LHCN-M2 (cell line): Measurements from ENCODE around the gene RBM3. TPM values are rescaled to one million over a fixed set of nuclear protein-coding genes. Genes with fewer than 3 reads are reported as not detected.
"Not testable (repeated sequence)": the region's sequence is repeated elsewhere in the genome, so short reads cannot be mapped to it uniquely, and the experiment has no call there.

Experiments
- DNase-seq: peaks from one replicate; pipeline ENCODE4 v3.0.0-alpha.2; 2012; ENCODE audit warnings: low read depth
- polyA plus RNA-seq: library from polyadenylated mRNA; unstranded; fragments of >200 nt; gene quantifications from one replicate; pipeline ENCODE4 v1.2.1, GENCODE V29; 2012; ENCODE audit warnings: missing spikeins
- total RNA-seq: library from RNA; depleted of rRNA; stranded (reverse); fragments of >200 nt; gene quantifications from 2 replicates; pipeline ENCODE4 v1.2.3, GENCODE V29; 2014; rRNA removed

RBM3 gene
- total RNA-seq: 162 and 170 TPM in 2 replicates
- 368 TPM for polyA plus RNA-seq

DNA sequence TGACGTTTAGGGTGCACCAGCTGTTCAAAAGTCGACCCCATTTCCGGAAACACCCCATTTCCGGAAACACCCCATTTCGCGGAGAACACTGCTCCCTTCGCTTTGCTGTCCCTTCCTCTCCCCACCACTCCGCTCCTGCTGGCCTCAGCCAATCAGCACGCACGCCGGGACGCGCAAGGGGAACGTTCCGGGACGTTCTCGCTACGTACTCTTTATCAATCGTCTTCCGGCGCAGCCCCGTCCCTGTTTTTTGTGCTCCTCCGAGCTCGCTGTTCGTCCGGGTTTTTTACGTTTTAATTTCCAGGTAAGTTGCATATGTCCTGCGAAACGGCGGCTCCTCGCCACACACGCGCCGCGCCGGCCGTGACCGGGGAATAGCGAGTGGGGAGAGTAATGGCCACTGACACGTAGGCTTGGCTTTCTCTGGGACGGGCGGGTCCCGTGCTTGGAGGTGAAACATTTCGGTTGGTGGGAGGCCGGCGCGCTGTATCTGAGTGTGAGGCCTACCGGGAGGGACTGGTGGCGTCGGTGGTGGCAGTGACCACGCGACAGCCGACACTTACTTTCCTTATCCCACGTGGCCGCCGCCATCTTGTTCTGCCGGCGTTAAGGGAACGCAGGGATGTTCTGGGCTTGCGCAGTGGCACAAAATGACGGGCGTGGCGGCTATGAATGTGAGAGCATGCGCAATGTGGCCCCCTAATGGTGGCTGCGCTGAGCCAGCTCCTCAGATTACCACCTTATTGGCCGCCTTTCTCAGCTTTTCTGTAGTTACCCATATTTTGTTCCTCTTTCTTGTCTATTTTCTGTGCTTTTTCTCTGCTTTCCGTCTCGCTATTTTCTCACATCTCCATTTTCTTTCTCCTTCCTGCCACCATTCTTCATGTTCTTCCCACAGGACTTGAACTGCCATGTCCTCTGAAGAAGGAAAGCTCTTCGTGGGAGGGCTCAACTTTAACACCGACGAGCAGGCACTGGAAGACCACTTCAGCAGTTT lies at the start of gene RBM3:
Gene RBM3 (plus strand): TSS at position 215 of the 997 bp plus-strand sequence. CDS start 697 bp downstream, at position 912.
- peak; percentile 92 for DNase-seq

DNA sequence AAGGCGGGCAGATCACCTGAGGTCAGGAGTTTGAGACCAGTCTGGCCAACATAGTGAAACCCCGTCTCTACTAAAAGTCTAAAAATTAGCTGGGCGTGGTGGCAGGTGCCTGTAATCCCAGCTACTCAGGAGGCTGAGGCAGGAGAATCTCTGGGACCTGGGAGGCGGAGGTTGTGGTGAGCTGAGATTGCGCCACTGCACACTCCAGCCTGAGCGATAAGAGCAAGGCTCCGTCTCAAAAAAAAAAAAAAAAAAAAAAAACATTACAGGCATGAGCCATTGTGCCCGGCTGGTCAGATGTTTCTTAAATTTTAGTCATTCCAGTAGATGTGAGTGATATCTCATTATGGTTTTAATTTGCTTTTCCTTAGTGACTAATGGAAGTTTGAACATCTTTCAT lies 48.4 kb upstream of the RBM3 start:
- DNase-seq: not testable (repeated sequence)

DNA sequence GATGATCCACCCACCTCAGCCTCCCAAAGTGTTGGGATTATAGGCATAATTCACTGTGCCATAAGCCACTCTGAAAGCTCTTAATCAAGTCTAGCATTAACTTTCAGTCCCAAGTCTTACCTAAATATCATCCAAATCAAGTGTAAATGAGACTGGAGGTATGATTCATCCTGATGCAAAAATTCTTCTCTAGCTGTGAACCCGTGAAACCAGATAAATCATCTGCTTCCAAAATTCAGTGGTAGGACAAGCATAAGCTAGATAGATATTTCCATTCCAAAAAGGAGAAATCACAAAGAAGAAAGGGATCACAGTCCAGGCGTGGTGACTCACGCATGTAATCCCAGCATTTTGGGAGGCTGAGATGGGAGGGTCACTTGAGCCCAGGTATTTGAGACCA lies 43.5 kb upstream of the RBM3 start:
- no peak for DNase-seq

DNA sequence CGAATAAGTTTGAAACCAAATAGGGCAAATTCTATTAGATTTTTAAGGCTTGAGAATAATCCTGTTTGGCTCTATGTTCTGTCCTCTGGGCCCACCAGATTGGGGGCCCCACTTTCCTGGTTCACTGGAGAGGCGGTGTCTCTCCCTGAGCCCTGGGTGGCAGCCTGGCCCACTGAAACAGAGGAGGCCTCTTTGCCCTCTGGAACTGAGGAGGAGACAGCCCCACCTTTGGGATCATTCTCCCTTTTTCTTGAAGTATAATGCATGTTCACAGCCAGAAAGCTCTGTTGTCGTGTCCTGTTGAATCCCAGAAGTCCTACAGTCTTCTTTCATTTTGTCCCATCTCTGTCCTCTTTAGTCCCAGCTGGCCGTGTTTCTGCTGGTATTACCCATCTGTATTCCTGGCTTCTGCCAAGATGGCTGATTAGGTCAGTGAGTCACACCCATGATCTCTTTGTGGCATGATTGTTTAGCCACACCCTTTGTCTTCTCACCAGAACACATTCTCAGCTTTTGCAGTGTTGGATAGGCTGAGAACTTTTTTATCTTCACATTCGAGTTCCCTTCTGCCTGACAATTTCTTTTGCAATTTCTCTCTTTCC lies 42.8 kb upstream of the RBM3 start:
- peak; percentile 83 for DNase-seq

DNA sequence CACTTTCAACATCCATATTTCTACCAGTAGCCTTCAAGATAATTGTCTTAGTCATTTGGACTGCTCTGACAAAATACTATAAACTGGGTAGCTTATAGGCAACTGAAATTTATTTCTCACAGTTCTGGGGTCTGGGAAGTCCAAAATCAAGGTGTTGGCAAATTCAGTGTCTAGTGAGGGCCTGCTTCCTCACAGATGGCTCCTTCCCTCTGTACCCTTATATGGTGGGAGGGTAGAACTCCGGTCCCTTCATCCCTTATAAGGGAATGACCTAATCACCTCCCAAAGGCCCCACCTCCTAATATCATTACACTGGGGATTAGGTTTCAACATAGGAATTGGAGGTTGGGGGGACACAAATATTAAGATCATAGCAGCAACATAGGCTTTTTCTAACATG lies 42.1 kb upstream of the RBM3 start:
- no peak for DNase-seq

DNA sequence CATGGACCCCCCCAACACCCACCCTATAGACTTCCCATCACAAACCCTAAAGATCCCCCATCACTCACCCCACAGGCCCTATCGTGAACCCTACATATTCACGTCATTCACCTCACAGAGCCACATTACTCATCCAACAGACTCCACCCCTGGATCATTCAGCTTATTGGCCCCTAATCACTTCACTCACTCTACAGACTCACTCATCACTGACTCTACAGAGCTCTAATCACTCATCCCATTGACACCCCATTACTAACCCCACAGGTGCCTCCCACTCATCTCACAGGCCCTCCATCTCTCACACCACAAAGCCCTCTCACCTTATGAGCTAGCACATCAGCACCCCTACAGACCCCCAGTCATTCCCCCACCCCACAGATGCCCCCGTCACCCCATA lies 41.1 kb upstream of the RBM3 start:
- no peak for DNase-seq

DNA sequence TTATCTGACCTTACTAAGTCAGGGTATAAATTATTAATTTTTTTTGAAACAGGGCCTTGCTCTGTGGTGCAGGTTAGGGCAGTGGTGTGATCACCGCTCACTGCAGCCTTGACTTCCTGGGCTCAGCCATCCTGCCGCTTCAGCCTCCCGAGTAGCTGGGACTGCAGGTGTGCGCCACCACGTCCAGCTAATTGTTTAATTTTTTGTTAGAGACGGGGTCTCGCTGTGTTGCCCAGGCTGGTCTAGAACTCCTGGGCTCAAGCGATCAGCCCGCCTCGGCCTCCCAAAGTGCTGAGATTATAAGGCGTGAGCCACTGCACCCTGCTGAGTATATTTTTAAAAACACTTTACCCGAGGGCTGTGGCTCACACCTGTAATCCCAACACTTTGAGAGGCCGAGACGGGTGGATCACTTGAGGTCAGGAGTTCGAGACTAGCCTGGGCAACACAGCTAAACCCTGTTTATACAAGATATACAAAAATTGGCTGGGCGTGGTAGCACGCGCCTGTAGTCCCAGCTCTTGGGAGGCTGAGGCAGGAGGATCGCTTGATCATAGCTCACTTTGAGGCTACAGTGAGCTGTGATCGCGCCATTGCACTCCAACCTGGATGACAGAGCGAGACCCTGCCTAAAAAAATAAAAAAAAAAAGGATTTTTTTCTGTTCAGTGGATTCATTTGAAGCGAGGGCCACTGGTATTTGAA lies 35.5 kb upstream of the RBM3 start:
- DNase-seq: no peak

DNA sequence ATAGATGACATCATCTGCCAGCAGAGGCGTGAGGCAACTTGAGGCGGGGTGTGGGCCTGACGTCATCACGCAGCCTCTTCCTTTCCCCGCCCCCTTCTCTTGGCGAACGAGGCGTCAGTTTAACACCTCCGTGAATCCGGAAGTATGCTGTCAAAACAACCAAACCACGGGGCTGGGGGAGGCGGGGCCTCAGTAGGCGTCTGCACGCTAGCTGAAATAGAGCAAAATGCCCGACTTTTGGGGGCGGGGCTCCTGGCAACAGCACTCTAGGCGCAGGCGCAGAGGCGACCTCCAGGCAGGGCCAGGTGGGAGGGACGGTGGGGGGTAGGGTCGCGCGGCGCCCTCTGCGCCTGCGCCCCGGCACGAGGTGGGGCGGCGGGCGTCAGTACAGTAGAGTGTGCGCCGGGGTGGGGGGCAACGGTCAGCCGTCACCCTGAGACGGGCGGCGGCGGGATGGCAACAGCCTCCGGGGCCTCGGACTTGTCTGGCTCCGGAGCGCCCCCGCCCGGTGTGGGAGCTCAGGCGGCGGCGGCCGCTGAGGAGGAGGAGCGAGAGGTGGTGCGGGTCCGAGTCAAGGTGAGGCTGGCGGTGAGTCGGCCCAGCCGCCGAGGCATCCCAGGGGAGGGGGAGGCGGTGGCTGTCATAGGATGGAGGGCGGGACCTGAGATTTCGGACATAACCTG lies 34.8 kb upstream of the RBM3 start, which contains the start of gene TBC1D25:
Gene TBC1D25 (plus strand): TSS at position 370 of the 683 bp plus-strand sequence. CDS start 84 bp downstream, at position 454.
- DNase-seq: peak; percentile 95

DNA sequence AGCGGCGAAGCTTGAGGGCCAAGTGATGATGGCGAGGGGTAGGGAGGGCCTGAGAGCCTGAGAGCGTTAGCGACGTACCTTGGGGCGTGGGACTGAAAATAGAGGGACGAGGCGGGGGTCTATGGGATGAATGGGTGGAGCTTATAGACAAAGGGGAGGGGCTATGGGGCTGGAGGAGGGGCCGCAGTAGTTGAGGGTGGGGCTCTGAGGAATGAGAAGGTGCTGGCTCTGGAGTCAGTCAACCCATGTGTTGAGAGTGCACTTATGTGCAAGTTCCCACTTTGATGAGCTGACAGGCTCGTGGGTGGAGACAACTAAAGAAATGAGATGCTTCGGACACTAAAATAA lies 34.3 kb upstream of the RBM3 start:
- peak; percentile 23 for DNase-seq

DNA sequence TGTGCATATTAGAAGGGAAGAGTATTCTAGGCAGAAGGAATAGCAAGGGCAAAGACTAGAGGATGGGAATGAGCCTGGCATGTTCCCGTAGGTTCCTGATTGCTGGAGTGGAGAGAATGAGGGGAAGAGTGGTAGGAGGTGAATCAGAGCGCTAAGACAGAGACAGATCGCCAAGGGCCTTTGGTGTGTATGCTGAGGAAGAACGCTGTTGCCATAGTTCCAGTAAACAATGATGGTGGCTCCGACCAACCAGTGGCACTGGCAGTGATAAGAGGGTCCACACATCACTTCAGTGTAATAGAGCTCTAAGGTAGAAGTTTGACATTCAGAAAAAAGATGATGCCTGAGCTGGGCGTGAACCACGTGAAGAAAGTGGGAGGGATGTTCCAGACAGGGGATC lies 33.8 kb upstream of the RBM3 start:
- no peak for DNase-seq

DNA sequence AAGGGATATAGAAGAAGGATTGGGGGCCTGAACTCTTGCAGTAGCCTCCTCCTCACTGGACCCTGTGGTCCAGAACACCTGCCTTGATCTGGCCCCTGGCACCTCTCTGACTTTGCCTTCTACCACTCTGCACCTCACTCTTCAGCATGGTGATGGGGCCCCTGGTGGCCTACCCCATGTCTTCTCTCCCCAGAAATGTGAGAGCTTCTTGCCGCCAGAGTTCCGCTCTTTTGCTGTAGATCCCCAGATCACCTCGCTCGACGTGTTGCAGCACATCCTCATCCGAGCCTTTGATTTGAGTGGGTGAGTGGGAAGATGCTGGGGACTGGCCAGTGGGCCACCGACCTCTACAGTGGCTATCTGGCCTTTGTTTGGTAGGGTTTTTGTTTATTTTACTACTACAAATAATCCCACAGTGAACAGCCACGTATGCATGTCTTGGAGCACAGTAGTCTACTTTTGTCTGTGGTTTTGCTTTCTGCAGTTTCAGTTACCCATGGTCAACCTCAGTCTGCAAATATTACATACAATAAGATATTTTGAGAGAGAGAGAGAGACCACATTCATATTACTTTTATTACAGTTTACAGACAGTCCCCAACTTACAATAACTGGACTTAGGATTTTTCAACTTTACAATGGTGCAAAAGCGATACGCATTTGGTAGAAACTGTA lies 33.0 kb upstream of the RBM3 start:
- DNase-seq: no peak

DNA sequence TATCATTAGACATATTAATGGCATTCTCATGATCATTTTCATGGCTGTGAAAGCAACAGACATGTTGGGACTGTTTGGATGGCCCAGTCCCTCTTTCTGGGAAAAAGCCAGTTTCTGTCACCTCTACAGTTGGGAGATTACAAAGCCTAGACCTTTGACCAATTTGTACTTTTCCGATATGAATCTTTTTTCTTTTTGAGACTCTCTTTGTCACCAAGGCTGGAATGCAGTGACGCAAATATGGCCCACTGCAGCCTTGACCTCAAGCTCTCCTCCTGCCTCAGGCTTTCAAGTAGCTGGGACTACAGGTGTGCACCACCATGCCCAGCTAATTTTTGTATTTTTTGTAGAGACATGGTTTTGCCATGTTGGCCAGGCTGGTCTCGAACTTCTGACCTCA lies 25.4 kb upstream of the RBM3 start:
- DNase-seq: no peak

DNA sequence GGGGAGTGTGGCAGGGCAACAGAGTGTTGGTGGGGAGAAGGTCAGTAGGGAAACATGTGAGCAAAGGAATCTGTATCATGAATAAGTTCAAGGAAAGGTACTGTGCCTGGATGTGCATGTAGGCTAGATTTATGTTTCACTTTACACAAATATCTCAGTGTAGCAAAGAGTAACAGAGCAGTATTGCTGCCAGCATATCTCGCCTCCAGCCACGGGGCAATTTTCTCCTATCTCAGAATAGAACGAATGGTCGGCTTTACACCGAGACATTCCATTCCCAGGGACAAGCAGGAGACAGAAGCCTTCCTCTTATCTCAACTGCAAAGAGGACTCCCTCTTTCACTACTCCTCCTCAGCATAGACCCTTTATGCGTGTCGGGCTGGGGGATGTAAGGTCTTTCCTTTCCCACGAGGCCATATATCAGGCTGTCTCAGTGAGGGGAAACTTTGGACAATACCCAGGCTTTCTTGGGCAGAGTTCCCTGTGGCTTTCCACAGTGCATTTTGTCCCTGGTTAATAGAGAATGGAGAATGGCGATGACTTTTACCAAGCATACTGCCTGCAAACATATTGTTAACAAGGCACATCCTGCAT lies 18.5 kb upstream of the RBM3 start:
- DNase-seq: not testable (repeated sequence)

DNA sequence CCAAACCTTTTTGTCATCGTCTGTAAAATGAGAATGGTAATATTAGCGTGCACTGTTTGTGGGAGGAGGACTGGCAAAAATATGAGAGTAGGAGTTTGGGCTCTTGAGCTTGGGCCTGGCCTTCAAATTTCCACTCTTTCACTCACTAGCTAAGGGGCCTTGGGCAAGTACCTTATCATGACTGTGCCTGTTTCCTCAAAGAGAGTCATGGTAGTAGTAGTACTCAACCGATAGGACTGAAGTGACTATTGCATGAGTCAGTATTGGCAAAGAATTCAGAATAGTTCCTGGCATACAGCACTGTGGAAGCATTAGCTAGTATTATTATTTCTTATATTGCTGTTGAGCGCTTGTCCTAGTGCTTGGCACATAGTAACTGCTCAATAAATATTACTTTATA lies 16.0 kb upstream of the RBM3 start:
- peak; percentile 77 for DNase-seq

DNA sequence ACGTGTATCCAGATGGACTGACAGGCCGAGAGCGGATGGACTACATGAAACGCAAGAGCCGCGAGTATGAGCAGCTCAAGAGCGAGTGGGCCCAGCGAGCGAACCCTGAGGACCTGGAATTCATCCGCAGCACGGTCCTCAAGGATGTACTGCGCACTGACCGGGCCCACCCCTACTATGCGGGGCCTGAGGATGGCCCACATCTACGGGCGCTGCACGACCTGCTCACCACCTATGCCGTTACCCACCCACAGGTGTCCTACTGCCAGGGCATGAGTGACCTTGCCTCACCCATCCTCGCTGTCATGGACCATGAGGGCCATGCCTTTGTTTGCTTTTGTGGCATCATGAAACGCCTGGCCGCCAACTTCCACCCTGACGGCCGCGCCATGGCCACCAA lies 14.6 kb upstream of the RBM3 start:
- DNase-seq: no peak

DNA sequence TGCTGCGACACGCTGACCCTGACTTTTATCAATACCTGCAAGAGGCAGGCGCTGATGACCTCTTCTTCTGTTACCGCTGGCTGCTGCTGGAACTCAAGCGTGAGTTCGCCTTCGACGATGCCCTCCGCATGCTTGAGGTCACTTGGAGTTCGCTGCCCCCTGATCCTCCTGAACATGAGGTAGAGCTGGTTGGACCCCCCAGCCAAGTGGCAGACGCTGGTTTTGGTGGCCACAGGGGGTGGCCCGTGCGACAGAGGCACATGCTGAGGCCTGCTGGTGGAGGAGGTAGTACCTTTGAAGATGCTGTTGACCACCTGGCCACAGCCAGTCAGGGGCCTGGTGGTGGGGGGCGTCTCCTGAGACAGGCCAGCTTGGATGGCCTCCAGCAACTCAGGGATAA lies 14.2 kb upstream of the RBM3 start:
- no peak for DNase-seq

DNA sequence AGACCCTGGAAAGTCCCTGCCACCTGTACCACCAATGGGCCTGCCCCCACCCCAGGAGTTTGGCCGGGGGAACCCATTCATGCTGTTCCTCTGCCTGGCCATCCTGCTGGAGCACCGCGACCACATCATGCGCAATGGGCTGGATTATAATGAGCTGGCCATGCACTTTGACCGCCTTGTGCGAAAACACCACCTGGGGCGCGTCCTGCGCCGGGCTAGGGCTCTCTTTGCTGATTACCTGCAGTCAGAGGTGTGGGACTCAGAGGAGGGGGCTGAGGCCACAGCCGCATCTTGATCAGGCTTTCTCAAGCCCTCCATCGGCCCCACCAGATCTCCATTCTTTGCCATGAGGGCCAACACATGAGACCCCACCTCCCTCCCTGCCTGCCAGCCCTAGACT lies 13.6 kb upstream of the RBM3 start:
- DNase-seq: no peak

DNA sequence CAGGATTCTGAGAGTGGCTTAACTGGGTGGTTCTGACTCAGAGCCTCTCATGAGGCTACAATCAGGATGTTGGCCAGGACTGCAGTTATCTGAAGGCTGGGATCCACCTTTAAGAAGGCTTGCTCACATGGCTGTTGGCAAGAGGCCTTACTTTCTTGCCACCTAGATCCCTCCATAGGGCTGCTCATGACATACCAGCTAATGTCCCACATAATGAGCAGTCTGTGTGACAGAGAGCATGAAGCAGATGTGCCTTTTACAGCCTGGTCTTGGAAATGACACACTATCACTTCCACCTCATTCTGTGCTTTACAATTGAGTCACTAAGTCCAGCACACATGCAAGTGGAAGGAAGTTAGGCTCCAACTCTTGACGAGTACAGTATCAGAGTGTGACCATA lies 4.3 kb upstream of the RBM3 start:
- peak; percentile 47 for DNase-seq

DNA sequence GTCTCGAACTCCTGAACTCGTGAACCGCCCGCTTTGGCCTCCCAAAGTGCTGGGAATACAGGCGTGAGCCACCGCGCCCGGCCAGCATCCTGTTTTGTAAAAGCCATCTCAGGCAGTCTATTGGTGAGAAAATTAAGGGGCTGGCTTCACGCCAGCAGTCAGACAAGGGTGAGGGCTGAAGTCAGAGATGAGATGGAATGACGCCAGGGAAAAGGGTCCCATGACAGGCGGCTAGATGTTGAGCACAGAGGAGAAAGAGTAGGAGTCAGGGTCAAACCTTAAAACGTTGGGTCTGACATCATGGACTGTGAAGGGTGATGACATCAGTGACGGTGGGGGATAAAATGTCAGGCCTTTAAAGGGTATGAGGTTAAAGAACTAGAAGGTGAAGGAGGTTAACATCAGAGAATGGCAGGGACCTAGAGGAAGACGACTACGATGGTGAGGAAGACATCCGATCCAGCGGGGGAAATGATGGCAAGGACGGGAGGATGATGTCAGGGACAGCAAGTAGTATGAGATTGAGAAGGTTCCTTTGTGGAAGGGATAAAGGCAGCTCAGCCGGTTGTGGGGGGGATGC lies 504 bp upstream of the RBM3 start:
- DNase-seq: no peak

DNA sequence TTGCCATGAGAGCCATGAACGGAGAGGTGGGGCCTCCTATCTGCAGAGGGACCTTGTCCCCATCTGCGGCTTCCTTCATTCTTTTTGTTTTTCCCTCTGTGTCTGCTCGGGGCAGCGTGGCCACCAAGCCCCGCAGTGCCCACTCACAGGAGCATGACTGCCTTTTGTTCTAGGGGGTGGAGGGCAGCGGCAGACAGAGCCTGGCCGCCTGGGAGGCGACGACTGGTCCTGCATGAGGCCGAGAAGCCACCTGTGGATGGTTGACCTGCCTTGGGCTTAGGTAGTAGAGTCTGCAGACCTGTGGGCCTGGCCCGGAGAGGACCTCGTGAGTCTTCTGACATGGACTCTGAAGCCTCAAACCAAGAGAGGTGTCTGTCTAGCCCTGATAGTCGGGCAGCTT lies 1.4 kb downstream of the RBM3 start:
- DNase-seq: no peak
